Uterus (tissue), 2 donors: ENCODE data around the gene OST4.
"Not testable (repeated sequence)": the region's sequence is repeated elsewhere in the genome, so short reads cannot be mapped to it uniquely, and the experiment has no call there.

Experiments used
- CTCF ChIP-seq, 4 experiments: fragments of 200-600 bp in 2 of 4; fragments of 450-650 bp in 2 of 4; sonication (generic) in 2 of 4; IDR thresholded peaks; one replicate each; pipeline ENCODE4 v1.5.1; 2016 to 2019; ENCODE audit warnings: antibody characterized with exemption in 4 of 4, mild to moderate bottlenecking in 2 of 4, moderate library complexity in 1 of 4
- POLR2A ChIP-seq, 2 donors: fragments of 450-650 bp; IDR thresholded peaks; one replicate each; pipeline ENCODE4 v1.6.1; 2016; ENCODE audit warnings: antibody characterized with exemption in 2 of 2, mild to moderate bottlenecking in 1 of 2, moderate library complexity in 1 of 2

DNA sequence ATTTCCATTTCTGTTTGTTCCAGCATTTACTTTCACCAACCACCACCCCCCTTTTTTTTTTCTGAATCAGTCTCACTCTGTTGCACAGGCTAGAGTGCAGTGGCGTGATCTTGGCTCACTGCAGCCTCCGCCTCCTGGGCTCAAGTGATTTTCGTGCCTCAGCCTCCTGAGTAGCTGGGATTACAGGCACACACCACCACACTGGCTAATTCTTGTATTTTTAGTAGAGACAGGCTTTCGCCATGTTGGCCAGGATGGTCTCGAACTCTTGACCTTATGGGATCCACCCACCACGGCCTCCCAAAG lies 4.1 kb upstream of the OST4 start:
- TF ChIP-seq CTCF, POLR2A (IDR thresholded peaks at IDR 0.05): not testable (repeated sequence)
